Stimulated activated CD4-positive, alpha-beta T cell treated with anti-CD3 and anti-CD28 coated beads, Interleukin-1b, Interleukin-23, amount 100 ng/mL, for 1 hour (primary cell): Measurements from ENCODE around the gene PEAK1.
A peak's percentile ranks its signal among the peaks of the same experiment; 100 is the strongest.
"Not testable (repeated sequence)": the region's sequence is repeated elsewhere in the genome, so short reads cannot be mapped to it uniquely, and the experiment has no call there.

ENCODE experiments used
- DNase-seq, 2 donors: peaks; one replicate each; pipeline ENCODE4 v3.0.0-alpha.2; 2020; ENCODE audit warnings: low read depth in 2 of 2

Gene PEAK1

DNA sequence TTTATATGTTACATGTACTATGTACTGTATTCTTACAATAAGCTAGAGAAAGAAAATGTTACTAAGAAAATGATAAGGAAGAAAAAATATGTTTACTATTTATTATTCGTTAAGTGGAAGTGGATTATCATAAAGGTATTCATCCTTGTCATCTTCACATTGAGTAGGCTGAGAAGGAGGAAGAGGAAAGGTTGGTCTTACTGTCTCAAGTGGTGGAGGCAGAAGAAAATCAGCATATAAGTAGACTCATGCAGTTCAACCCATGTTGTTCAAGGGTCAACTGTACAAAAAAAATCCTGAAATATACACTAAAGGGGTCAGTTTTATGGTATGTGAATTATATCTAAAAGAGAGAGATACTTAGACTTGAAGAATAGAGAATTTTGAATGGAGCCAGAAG lies 6.5 kb upstream of the PEAK1 start:
- DNase-seq = no peak

DNA sequence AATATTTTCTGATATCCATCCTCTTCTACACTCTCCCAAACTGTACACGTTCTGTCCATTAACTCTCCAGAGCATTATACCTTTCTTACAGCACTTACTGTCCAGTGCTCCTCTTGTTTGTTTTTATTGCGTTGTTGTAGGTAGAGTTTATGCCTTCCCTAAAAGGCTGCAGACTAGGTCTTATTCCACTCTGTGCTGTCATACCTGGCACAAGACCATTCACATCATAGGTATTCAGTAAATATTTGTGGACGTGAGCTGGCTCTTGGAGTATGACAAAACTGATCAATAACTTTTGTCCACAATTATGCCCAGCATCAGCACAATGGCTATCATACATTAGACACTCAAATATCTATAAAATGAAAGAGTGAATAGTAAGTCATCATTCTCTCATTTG lies 5.2 kb upstream of the PEAK1 start:
- DNase-seq = no peak

DNA sequence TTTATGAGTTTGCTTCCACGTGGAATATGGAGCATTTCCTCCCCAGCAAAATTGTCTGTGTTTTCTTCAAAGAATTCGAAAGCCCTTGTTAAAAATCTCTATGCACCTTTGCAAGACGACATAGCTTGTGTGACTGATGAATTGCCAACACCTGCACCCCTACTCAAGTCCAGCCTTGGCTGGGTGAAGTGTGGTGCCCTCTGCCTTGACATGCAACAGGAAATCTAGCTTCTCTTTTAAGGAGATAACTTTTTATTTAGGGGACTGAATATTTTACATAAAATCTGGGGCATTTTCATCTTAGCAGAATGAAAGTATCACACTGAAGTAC lies 1.4 kb upstream of the PEAK1 start:
- DNase-seq = no peak

DNA sequence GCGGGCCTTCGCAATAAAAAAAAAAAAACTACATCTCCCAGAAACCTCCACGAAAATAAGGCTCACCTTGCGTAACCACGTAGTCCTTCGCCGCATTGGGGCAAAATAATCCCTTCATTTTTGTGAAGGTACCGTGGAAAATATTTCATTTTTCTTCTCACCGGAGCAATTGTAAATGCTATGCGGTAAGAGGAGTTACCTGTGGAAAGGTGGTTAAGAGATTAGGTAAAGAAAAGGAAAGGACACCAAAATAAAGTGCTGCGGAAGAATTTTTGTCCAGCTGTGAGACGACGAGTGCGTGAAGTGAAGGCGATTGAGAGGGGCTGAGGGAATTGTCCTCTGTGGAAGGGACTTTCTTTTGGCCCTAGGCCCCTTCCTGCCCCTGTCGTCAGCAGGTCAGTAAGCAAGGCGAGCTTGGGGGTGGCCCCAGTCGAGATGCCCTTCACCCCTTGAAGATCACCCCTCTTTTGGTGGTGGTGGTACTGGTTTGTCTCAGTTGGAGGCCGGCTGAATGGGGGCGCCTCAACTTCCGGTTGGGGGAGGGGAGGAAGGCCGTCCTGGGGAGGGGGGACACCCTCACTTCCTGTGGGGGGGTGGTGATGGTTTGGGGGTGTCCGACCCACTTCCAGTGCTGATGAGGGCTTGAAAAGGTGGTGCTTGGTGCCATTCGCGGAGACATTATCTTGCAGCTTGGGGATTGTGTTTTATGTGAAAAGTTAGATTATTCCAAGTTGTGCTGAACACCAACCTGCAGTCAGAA lies 886 bp upstream of the PEAK1 start, which contains the start of gene HMG20A:
TSS of gene HMG20A (plus strand) at position 279 of the 760 bp plus-strand sequence. CDS start 37,520 bp downstream, outside the sequence.
- peak in 1 of 2 donors; percentile 7 for DNase-seq

DNA sequence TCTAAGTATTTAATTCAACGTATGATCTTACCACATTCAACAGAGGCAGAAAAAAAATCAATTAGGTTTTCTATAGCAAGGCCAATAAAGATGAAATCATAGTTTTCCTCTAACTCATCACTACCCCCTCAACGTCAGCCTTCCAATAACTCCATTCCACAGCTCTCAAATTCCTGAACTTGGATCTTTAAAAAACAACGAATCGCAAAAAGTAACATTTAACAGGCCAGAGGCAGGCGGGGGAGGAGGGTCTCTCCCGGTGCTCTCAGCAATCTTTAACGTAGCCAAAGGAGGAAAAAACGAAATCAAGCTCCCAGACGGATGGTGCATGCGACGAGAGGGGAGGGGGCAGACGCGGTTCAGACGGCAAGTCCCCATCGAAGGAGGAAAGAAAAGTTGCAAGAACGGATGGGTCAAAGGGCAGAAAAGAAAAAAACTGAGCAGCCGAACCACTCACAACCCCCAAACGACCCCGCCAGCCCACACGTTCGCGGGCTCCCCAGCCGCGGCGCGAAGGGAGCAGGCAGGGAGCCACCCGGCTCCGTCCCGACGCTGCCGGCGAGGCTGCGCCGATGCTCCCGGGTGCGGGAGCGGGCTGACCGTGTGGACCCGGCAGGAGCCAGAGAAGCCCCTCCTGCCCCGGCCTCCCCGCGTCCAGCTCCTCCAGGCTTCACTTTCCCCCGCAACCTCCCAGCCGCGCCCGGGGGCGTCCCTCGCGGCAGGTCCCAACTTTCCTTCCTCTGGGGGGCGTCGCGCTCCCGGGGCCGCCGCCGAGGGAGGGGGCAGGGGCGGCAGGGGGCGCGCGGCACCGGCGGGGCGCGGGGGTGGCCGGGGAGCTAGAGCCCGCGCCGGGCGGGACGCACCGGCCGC lies 703 bp downstream of the PEAK1 start:
- DNase-seq = peak in 1 of 2 donors; percentile 28

GRCh38 chr15:77418391-77418965 lies 1.4 kb downstream of the PEAK1 start:
- no peak for DNase-seq

DNA sequence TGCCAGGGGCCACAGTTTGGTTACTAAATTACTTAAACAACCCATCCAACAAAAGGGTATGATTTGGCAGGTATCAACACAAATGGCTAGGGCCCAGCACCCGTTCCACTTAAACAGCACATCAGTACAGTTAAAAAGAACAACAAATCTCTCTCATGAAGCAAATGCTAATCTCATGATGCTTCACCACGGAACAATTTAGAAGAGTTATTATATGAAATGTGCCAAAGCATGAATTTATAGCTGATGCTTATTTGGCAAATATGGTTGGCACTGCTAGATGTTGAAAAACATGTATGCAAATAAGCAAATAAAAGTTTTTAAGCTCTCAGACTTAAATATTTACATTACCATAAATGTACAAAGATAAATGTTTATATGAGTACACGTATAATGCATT lies 2.3 kb downstream of the PEAK1 start:
- no peak for DNase-seq

GRCh38 chr15:77416954-77417353 lies 3.0 kb downstream of the PEAK1 start:
- no peak for DNase-seq

DNA sequence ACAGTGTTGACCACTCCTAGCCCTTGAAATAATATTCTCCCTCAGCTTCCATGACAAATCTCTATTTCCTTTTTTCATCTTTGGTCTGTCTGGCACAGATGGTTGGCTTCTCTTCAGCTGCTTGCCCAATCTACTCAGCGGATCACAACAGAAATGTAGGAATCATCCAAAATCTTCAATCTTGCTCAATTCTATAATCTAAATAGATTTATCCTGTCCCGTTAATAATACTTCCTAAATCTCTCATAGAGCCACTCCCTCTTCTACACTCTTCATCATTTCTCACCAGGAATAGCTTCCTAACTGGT lies 3.8 kb downstream of the PEAK1 start:
- DNase-seq = no peak

- no peak for DNase-seq
Observed at GRCh38 chr15:77415450-77416147, 4.3 kb downstream of the PEAK1 start.

DNA sequence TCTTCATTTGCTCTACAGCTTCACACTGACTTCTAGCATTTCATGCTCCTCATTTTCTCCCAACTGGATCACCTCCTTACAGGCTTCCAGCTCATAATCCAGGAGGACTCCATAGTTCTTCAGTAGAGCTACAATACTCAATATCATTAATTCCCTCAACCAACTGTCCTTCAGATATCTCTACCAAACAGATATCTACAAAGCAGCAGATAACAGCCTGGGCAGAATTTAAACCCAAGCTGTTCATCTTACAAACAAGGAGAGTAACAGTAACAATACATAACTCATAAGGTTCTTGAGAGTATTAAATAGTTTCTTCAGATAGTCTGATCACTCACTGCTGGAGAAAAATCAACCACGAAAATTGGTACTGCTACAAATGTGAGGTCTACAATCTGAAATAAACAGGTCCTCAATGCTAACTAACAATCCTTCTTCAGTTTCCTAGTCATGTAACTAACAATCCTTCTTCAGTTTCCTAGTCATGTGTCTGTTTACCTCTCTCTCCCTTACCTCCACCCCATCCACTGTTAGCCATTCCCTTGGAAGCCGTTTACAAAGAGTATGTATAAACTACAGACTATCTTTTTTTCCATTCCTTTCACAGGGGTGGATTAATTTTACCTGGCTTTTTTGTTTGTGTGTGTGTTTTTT lies 5.0 kb downstream of the PEAK1 start:
- no peak for DNase-seq

DNA sequence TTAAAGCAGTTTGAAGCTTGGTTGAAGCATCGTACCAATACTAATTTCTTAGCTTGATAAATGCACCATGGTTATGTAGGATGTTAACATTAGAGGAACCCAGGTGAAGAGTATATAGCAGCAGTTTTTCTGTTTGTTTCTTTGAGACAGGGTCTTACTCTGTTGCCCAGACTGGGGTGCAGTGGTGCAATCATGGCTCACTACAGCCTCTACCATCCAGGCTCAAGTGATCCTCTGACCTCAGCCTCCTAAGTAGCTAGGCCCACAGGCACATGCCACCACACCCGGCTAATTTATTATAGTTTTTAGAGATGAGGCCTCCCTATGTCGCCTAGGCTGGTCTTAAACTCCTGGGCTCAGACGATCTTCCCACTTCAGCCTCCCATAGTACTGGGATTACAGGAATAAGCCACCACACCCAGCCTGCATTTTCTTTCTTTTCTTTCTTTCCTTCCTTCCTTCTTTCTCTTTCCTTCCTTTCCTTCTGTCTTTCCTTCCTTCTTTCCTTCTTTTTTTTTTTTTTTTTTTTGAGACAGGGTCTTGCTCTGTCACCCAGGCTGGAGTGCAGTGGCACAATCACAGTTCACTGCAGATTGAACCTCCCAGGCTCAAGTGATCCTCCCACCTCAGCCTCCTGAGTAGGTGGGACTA lies 6.1 kb downstream of the PEAK1 start:
- DNase-seq = no peak

GRCh38 chr15:77412972-77413698 lies 6.8 kb downstream of the PEAK1 start:
- DNase-seq = no peak

GRCh38 chr15:77411619-77411976 lies 8.3 kb downstream of the PEAK1 start:
- no peak for DNase-seq

- no peak for DNase-seq
Observed at GRCh38 chr15:77410701-77411618, 8.9 kb downstream of the PEAK1 start.

- not testable (repeated sequence) for DNase-seq
Observed at GRCh38 chr15:77410157-77410500, 9.8 kb downstream of the PEAK1 start.

GRCh38 chr15:77409259-77410156 lies 10.4 kb downstream of the PEAK1 start:
- no peak for DNase-seq

- no peak for DNase-seq
Observed at GRCh38 chr15:77406846-77407245, 13.1 kb downstream of the PEAK1 start.
